NT2/D1 (cell line): ENCODE results near the gene HNRNPM.

Experiments
- DNase-seq: peaks from one replicate; pipeline ENCODE4 v3.0.0-alpha.2; 2011; ENCODE audit warnings: low read depth, low spot score
- H3K27me3 ChIP-seq: 2 replicates; pipeline ENCODE4 v1.6.0; 2011; ENCODE audit warnings: mild to moderate bottlenecking; ENCODE audit not compliant: insufficient read length, insufficient read depth
- H3K36me3 ChIP-seq: 2 replicates; pipeline ENCODE4 v1.6.1; 2011; ENCODE audit warnings: mild to moderate bottlenecking, low read length, mixed read lengths; ENCODE audit not compliant: insufficient read depth, insufficient read length
- H3K4me1 ChIP-seq: 2 replicates; pipeline ENCODE4 v1.5.1; 2011; ENCODE audit not compliant: insufficient read depth, insufficient read length
- H3K4me3 ChIP-seq: 2 replicates; pipeline ENCODE4 v1.5.1; 2011; ENCODE audit warnings: low read depth; ENCODE audit not compliant: insufficient read length
- H3K9ac ChIP-seq: 2 replicates; pipeline ENCODE4 v1.6.0; 2011; ENCODE audit warnings: low read depth; ENCODE audit not compliant: insufficient read length
- H3K9me3 ChIP-seq: 2 replicates; pipeline ENCODE4 v1.5.1; 2011; ENCODE audit warnings: mild to moderate bottlenecking, low read length; ENCODE audit not compliant: insufficient read depth
- SUZ12 ChIP-seq: IDR thresholded peaks from 2 replicates; pipeline ENCODE4 v1.6.1; 2011; ENCODE audit not compliant: insufficient read length, insufficient read depth; ENCODE audit errors: extremely low read depth
- YY1 ChIP-seq: IDR thresholded peaks from 2 replicates; pipeline ENCODE4 v1.6.1; 2011; ENCODE audit not compliant: insufficient read length, insufficient read depth
- ZNF274 ChIP-seq: IDR thresholded peaks from 2 replicates; pipeline ENCODE4 v1.6.1; 2011; ENCODE audit warnings: mild to moderate bottlenecking, low read depth, low read length

Gene HNRNPM

DNA sequence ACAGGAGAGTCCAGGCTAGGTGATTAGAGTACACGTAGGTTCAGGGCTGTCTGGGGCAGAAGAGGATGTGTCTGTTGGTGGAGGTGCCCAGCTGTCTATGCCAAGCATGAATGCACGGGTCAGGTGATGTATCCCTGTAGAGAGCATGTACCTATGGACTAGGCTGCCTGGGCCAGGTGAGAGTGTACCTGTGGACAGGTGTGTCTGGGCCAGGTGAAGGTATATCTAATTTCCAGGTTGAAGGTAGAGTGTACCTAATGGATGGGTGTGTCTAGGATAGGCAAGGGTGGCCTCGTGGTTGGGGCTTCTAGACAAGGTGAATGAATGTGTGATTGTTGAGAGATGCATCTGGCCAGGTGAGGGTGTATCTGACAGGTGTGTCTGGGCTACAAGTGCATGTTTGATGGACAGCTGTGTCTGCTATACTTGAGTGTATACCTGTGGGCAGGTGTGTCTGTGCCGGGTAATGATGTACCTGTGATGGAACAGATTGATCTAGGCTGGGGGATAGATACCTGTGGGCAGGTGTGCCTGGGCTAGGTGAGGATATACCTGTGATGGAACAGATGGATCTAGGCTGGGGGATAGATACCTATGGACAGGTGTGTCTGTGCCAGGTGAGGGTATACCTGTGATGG is 84.7 kb downstream of the HNRNPM start:
- Histone ChIP-seq H3K9ac (no peak overlapping the region), H3K4me3 (no peak overlapping the region), H3K4me1 (peaks cover 6% of the 10 kb centered on the region), H3K27me3 (peaks cover 4% of the 10 kb centered on the region), H3K9me3 (no peaks in the 10 kb centered on the region), H3K36me3 (peaks cover 27% of the 10 kb centered on the region)
- TF ChIP-seq YY1 = no peak
- no peak for TF ChIP-seq SUZ12
- no peak for TF ChIP-seq ZNF274
- DNase-seq = no peak

- DNase-seq = no peak
- TF ChIP-seq YY1 = no peak
- TF ChIP-seq SUZ12 = no peak
- TF ChIP-seq ZNF274 = no peak
These were observed 85.4 kb downstream of the HNRNPM start for GRCh38 chr19:8530061-8530679.

GRCh38 chr19:8531470-8531869 is 86.7 kb downstream of the HNRNPM start:
- H3K4me3 ChIP-seq = no peak overlapping the region
- no peaks in the 10 kb centered on the region for H3K9me3 ChIP-seq
- no peak for DNase-seq
- no peak overlapping the region for H3K9ac ChIP-seq
- peaks cover 27% of the 10 kb centered on the region for H3K36me3 ChIP-seq
- TF ChIP-seq YY1 (no peak), ZNF274 (no peak), SUZ12 (no peak)
- H3K27me3 ChIP-seq = peaks cover 4% of the 10 kb centered on the region
- H3K4me1 ChIP-seq = peaks cover 8% of the 10 kb centered on the region

More at GRCh38 chr19:8530061-8530679, 85.4 kb downstream of the HNRNPM start:
- H3K27me3 ChIP-seq = peaks cover 4% of the 10 kb centered on the region
- H3K9me3 ChIP-seq = no peaks in the 10 kb centered on the region
- peaks cover 6% of the 10 kb centered on the region for H3K4me1 ChIP-seq
- H3K9ac ChIP-seq = no peak overlapping the region
- H3K36me3 ChIP-seq = peaks cover 27% of the 10 kb centered on the region
- no peak overlapping the region for H3K4me3 ChIP-seq

- H3K27me3 ChIP-seq = no peaks in the 10 kb centered on the region
- TF ChIP-seq YY1 (no peak), SUZ12 (no peak), ZNF274 (no peak)
- peaks cover 25% of the 10 kb centered on the region for H3K36me3 ChIP-seq
- no peak for DNase-seq
- peaks cover 4% of the 10 kb centered on the region for H3K4me1 ChIP-seq
- H3K9ac ChIP-seq = no peak overlapping the region
- H3K4me3 ChIP-seq = no peak overlapping the region
- H3K9me3 ChIP-seq = no peaks in the 10 kb centered on the region
These were observed 87.5 kb downstream of the HNRNPM start for GRCh38 chr19:8532225-8532624.

GRCh38 chr19:8536282-8536681 is 91.5 kb downstream of the HNRNPM start:
- Histone ChIP-seq H3K27me3 (no peaks in the 10 kb centered on the region), H3K36me3 (peaks cover 11% of the 10 kb centered on the region), H3K4me1 (peaks cover 2% of the 10 kb centered on the region), H3K9me3 (no peaks in the 10 kb centered on the region), H3K4me3 (no peak overlapping the region), H3K9ac (no peak overlapping the region)
- no peak for DNase-seq
- TF ChIP-seq SUZ12 = no peak
- no peak for TF ChIP-seq YY1
- no peak for TF ChIP-seq ZNF274

DNA sequence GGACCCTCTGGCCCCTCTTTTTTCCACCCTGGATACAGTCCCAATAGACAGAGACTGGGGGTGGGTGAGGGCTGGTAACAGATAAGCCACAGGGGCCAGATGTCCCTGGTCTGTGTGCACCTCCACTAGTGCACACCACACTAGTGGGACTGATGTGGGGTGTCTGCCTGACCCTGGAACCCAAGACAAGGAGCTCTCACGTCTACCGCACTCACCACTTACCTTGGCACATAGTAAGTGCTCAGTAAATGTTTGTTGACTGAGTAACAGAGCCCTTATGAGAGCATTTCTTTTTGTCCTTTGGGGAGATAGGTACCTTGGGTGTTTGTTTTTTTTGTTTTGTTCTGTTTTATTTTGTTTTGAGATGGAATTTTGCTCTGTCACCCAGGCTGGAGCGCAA is 92.3 kb downstream of the HNRNPM start:
- TF ChIP-seq ZNF274 (no peak), YY1 (no peak), SUZ12 (no peak)
- Histone ChIP-seq H3K36me3 (peaks cover 16% of the 10 kb centered on the region), H3K9me3 (no peaks in the 10 kb centered on the region), H3K4me3 (no peak overlapping the region), H3K4me1 (peaks cover 2% of the 10 kb centered on the region), H3K27me3 (no peaks in the 10 kb centered on the region), H3K9ac (no peak overlapping the region)
- DNase-seq = no peak
